ENCODE results near the gene SURF2. TPM values are rescaled to one million over a fixed set of nuclear protein-coding genes. Genes with fewer than 3 reads are reported as not detected.
"Not testable (repeated sequence)": the region's sequence is repeated elsewhere in the genome, so short reads cannot be mapped to it uniquely, and the experiment has no call there.

SURF2 gene
- 16.7 and 24.5 TPM in 2 replicates for total RNA-seq (2012; rRNA removed)

- Histone ChIP-seq H3K4me1 (ENCODE audit: control insufficient read depth, insufficient read depth, low read length) (peaks cover 35% of the 10 kb centered on the region), H3K9me3 (replicated peaks; ENCODE audit: low read length) (no peaks in the 10 kb centered on the region), H3K27me3 (ENCODE audit: control insufficient read depth, insufficient read depth, low read length) (no peaks in the 10 kb centered on the region), H3K4me3 (ENCODE audit: low read length) (peak within 1 kb of the TSS; percentile 90), H3K36me3 (ENCODE audit: insufficient read depth, low read length) (peaks cover 45% of the 10 kb centered on the region), H3K9ac (ENCODE audit: low read depth, low read length) (peak within 1 kb of the TSS; percentile 88), H3K4me2 (ENCODE audit: low read length) (peak within 1 kb of the TSS; percentile 96)
These were observed at the start of gene SURF2, which contains the start of gene SURF1 for GRCh38 chr9:133356391-133357091. SURF2 (plus strand) TSS chr9:133356550; CDS start chr9:133356593, 43 bp downstream. SURF1 (minus strand) TSS chr9:133356487; CDS start chr9:133356453, 34 bp downstream.

DNA sequence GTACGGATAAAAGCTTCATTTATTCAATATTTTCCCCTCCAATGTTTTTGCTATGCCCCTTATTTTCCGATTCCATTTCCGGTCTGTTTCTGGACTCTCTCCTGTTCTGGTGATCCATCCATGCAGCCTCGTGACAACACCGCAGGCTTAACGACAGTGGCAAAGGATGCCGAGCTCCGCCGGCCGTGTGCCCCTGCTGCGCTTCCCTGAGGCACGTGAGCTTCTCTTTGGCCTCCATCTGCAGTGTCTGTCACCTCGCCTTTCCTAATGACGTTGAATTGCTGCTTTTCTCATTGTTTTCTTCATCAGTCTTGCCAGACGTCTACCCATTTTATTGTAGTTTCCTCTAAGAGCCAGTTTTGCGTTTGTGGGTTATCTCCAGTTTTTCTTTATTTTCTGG is 49.0 kb upstream of the SURF2 start:
- no peaks in the 10 kb centered on the region for H3K36me3 ChIP-seq (ENCODE audit: insufficient read depth, low read length)
- H3K4me1 ChIP-seq (ENCODE audit: control insufficient read depth, insufficient read depth, low read length) = no peaks in the 10 kb centered on the region
- H3K4me2 ChIP-seq (ENCODE audit: low read length) = no peak overlapping the region
- no peak overlapping the region for H3K4me3 ChIP-seq (ENCODE audit: low read length)
- no peaks in the 10 kb centered on the region for H3K9me3 ChIP-seq (replicated peaks; ENCODE audit: low read length)
- H3K9ac ChIP-seq (ENCODE audit: low read depth, low read length) = no peak overlapping the region
- H3K27me3 ChIP-seq (ENCODE audit: control insufficient read depth, insufficient read depth, low read length) = peaks cover 28% of the 10 kb centered on the region

DNA sequence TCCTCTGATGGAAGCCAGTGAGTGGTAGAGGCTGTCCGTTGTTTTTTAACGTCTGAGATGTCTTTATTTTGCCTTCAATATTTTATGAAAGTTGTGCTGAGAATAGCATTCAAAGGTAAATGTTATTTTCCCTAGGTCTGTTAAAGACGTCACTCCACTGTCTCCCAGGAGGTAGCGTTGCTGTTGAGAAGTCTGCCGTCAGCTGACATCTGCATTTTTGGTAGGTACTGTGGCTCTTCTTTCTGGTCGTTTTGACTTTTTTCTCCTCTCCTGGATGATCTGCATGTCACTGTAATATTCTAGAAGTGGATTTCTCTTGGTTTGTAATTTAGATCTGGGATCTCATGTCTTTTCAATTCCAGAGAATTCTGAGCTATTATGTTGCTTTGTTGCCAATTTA is 46.7 kb upstream of the SURF2 start:
- H3K4me2 ChIP-seq (ENCODE audit: low read length) = no peak overlapping the region
- no peaks in the 10 kb centered on the region for H3K9me3 ChIP-seq (replicated peaks; ENCODE audit: low read length)
- no peak overlapping the region for H3K4me3 ChIP-seq (ENCODE audit: low read length)
- peaks cover 24% of the 10 kb centered on the region for H3K27me3 ChIP-seq (ENCODE audit: control insufficient read depth, insufficient read depth, low read length)
- no peaks in the 10 kb centered on the region for H3K4me1 ChIP-seq (ENCODE audit: control insufficient read depth, insufficient read depth, low read length)
- no peak overlapping the region for H3K9ac ChIP-seq (ENCODE audit: low read depth, low read length)
- no peaks in the 10 kb centered on the region for H3K36me3 ChIP-seq (ENCODE audit: insufficient read depth, low read length)

DNA sequence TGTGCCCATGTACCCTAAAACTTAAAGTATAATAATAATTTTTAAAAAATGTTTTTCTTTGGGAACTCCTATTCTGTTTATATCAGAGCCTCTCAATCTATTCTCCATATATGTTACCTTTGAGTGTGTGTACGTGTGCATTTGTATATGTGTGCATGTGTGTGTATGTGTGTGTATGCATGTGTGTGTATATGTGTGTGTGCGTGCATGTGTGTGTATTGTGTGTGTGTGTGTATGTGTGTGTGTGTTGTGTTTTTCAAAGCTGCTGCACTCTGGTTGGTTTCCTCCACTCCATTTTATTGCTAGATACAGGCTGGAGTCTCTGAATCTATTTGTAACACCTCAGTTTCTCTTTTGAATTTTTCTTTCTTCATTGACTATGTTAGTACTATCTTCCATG is 40.4 kb upstream of the SURF2 start:
- no peaks in the 10 kb centered on the region for H3K4me1 ChIP-seq (ENCODE audit: control insufficient read depth, insufficient read depth, low read length)
- no peaks in the 10 kb centered on the region for H3K36me3 ChIP-seq (ENCODE audit: insufficient read depth, low read length)
- no peak overlapping the region for H3K9ac ChIP-seq (ENCODE audit: low read depth, low read length)
- no peaks in the 10 kb centered on the region for H3K9me3 ChIP-seq (replicated peaks; ENCODE audit: low read length)
- no peak overlapping the region for H3K4me3 ChIP-seq (ENCODE audit: low read length)
- peaks cover 5% of the 10 kb centered on the region for H3K27me3 ChIP-seq (ENCODE audit: control insufficient read depth, insufficient read depth, low read length)
- H3K4me2 ChIP-seq (ENCODE audit: low read length) = no peak overlapping the region

DNA sequence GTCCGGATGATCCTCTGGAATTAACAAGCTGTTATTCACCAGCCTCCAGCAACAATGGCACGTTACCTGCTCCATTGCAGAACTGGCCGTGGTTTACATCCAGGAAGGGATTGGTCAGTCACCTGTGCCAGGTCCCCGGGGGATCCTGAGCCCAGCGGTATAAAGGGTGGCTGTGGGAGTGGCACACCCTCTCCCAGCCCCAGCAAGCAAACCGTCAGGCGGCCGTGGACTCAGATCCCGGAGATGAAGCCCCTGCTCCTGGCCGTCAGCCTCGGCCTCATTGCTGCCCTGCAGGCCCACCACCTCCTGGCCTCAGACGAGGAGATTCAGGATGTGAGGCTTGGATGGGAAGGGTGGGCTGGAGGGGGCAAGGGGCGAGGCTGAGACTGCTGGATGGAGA is 38.8 kb upstream of the SURF2 start:
- H3K36me3 ChIP-seq (ENCODE audit: insufficient read depth, low read length); H3K4me1 ChIP-seq (ENCODE audit: control insufficient read depth, insufficient read depth, low read length); H3K9ac ChIP-seq (ENCODE audit: low read depth, low read length); H3K9me3 ChIP-seq (replicated peaks; ENCODE audit: low read length); H3K4me3 ChIP-seq (ENCODE audit: low read length); H3K4me2 ChIP-seq (ENCODE audit: low read length); H3K27me3 ChIP-seq (ENCODE audit: control insufficient read depth, insufficient read depth, low read length): not testable (repeated sequence)

- Histone ChIP-seq H3K27me3 (ENCODE audit: control insufficient read depth, insufficient read depth, low read length) (peaks cover 5% of the 10 kb centered on the region), H3K4me2 (ENCODE audit: low read length) (no peak overlapping the region), H3K4me3 (ENCODE audit: low read length) (no peak overlapping the region), H3K36me3 (ENCODE audit: insufficient read depth, low read length) (no peaks in the 10 kb centered on the region), H3K4me1 (ENCODE audit: control insufficient read depth, insufficient read depth, low read length) (no peaks in the 10 kb centered on the region), H3K9me3 (replicated peaks; ENCODE audit: low read length) (no peaks in the 10 kb centered on the region), H3K9ac (ENCODE audit: low read depth, low read length) (no peak overlapping the region)
These were observed 35.9 kb upstream of the SURF2 start for GRCh38 chr9:133320421-133320881.

DNA sequence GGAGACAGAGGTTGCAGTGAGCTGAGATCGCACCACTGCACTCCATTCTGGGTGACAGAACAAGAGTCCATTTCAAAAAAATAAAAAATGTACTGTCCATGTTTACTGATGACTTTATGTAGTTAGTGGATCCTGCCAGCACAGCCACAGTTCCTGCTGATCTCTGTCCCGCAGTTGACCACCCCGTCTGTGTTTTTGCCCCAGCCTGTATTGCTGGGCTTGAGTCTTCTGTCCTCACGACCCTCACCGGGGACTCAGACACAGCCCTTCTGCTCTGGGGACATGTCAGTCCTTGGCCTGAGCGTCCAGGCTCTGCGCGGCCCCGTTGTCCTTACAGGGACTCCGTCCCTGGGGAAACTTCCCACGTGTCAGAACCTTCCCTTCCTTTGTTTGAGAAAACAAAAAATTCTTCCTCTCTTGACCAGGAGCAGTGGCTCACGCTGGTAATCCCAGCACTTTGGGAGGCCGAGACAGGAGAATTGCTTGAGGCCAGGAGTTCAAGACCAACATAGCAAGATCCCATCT is 34.9 kb upstream of the SURF2 start:
- H3K9me3 ChIP-seq (replicated peaks; ENCODE audit: low read length) = no peaks in the 10 kb centered on the region
- H3K36me3 ChIP-seq (ENCODE audit: insufficient read depth, low read length) = no peaks in the 10 kb centered on the region
- H3K4me2 ChIP-seq (ENCODE audit: low read length) = no peak overlapping the region
- H3K4me3 ChIP-seq (ENCODE audit: low read length) = no peak overlapping the region
- peaks cover 5% of the 10 kb centered on the region for H3K27me3 ChIP-seq (ENCODE audit: control insufficient read depth, insufficient read depth, low read length)
- H3K9ac ChIP-seq (ENCODE audit: low read depth, low read length) = no peak overlapping the region
- no peaks in the 10 kb centered on the region for H3K4me1 ChIP-seq (ENCODE audit: control insufficient read depth, insufficient read depth, low read length)

DNA sequence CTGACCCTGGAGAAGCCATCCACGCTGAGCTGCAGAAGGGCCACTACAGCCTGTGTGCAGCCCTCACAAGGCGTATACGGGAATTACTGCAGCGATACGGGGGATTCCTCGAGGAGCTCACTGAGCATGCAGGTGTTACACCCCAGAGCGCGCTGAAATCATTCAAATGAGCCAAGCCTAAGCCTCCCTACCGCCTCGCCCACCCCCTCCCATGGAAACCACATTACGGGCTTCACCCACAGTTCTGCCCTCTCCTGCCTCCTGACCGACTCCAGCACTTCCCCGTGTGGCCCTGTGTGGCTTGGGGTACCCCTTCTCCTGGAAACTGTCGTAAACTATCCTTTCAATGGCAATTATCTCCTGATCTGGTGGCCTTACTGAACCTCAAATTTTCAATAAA is 33.6 kb upstream of the SURF2 start:
- H3K4me2 ChIP-seq (ENCODE audit: low read length) = no peak overlapping the region
- H3K9me3 ChIP-seq (replicated peaks; ENCODE audit: low read length) = no peaks in the 10 kb centered on the region
- no peaks in the 10 kb centered on the region for H3K4me1 ChIP-seq (ENCODE audit: control insufficient read depth, insufficient read depth, low read length)
- no peak overlapping the region for H3K9ac ChIP-seq (ENCODE audit: low read depth, low read length)
- peaks cover 2% of the 10 kb centered on the region for H3K27me3 ChIP-seq (ENCODE audit: control insufficient read depth, insufficient read depth, low read length)
- H3K36me3 ChIP-seq (ENCODE audit: insufficient read depth, low read length) = no peaks in the 10 kb centered on the region
- H3K4me3 ChIP-seq (ENCODE audit: low read length) = no peak overlapping the region

- Histone ChIP-seq H3K27me3 (ENCODE audit: control insufficient read depth, insufficient read depth, low read length) (peaks cover 2% of the 10 kb centered on the region), H3K36me3 (ENCODE audit: insufficient read depth, low read length) (no peaks in the 10 kb centered on the region)
These were observed 33.1 kb upstream of the SURF2 start for GRCh38 chr9:133323211-133323610.

DNA sequence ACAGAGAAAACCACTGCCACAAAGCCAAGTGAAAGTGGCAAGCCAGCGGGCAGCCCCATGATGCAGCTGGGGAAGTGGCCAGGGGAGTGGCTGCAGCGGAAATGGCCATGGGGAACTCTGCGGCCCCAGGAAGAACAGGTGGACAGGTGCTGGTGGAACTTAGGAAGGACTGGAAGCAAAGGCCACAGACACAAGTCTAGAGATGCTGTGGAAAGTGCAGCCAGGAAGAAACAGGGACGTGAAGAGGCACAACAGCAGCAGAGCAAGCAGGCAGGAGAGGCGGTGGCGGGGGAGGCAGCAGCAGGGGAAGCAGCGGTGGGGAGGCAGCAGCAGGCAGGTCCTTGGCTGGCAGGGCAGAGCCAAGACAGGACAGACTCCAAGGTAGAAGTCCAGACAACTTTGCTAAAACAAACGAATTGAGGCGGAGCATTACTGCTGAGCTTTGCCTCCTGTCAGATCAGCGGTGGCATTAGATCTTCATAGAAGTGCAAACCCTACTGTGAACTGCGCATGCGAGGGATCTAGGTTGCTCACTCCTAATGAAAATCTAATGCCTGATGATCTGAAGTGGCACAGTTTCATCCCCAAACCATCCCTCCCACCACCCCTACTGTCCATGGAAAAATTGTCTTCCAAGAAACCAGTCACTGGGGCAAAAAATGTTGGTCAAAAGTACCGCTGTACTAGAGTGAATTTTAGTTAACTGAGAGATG is 32.2 kb upstream of the SURF2 start:
- Histone ChIP-seq H3K9me3 (replicated peaks; ENCODE audit: low read length) (no peaks in the 10 kb centered on the region), H3K27me3 (ENCODE audit: control insufficient read depth, insufficient read depth, low read length) (peaks cover 2% of the 10 kb centered on the region), H3K4me3 (ENCODE audit: low read length) (no peak overlapping the region), H3K4me2 (ENCODE audit: low read length) (no peak overlapping the region), H3K9ac (ENCODE audit: low read depth, low read length) (no peak overlapping the region), H3K4me1 (ENCODE audit: control insufficient read depth, insufficient read depth, low read length) (no peaks in the 10 kb centered on the region), H3K36me3 (ENCODE audit: insufficient read depth, low read length) (no peaks in the 10 kb centered on the region)

More at GRCh38 chr9:133323211-133323610, 33.1 kb upstream of the SURF2 start:
- Histone ChIP-seq H3K9me3 (replicated peaks; ENCODE audit: low read length) (no peaks in the 10 kb centered on the region), H3K4me2 (ENCODE audit: low read length) (no peak overlapping the region), H3K9ac (ENCODE audit: low read depth, low read length) (no peak overlapping the region), H3K4me1 (ENCODE audit: control insufficient read depth, insufficient read depth, low read length) (no peaks in the 10 kb centered on the region), H3K4me3 (ENCODE audit: low read length) (no peak overlapping the region)

DNA sequence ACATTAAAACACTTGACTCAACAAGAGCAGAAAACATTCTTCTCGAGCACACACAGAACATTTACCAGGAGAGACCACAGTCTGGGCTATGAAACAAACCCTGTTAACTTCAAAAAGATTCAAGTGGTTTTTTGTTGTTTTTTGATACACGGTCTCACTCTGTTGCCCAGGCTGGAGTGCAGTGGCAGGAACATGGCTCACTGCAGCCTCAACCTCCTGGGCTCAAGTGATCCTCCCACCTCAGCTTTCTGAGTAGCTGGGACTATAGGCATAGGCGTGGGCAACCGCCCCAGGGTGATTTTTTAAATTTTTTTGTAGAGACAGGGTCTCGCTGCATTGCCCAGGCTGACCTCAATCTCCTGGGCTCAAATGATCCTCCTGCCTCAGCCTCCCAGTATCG is 29.3 kb upstream of the SURF2 start:
- not testable (repeated sequence) for H3K4me1 ChIP-seq (ENCODE audit: control insufficient read depth, insufficient read depth, low read length); H3K9me3 ChIP-seq (replicated peaks; ENCODE audit: low read length); H3K27me3 ChIP-seq (ENCODE audit: control insufficient read depth, insufficient read depth, low read length); H3K4me3 ChIP-seq (ENCODE audit: low read length); H3K4me2 ChIP-seq (ENCODE audit: low read length); H3K9ac ChIP-seq (ENCODE audit: low read depth, low read length)
- peaks cover 18% of the 10 kb centered on the region for H3K36me3 ChIP-seq (ENCODE audit: insufficient read depth, low read length)
